Bone marrow (tissue), 2 donors: Measurements from ENCODE around the gene TM4SF4.
"Not testable (repeated sequence)": the region's sequence is repeated elsewhere in the genome, so short reads cannot be mapped to it uniquely, and the experiment has no call there.

Experiments used
- DNase-seq, 2 donors: peaks; one replicate each; lab custom pipeline; 2025; lab: John Stamatoyannopoulos, UW

Gene TM4SF4

GRCh38 chr3:149474250-149474817 is at the start of gene TM4SF4:
TSS of gene TM4SF4 (plus strand) at chr3:149474697. CDS start at chr3:149474878, 181 bp downstream.
- no peak for DNase-seq

- no peak for DNase-seq
Observed at GRCh38 chr3:149424918-149425317, 49.6 kb upstream of the TM4SF4 start.

GRCh38 chr3:149426325-149426724 is 48.2 kb upstream of the TM4SF4 start:
- no peak for DNase-seq

- DNase-seq: no peak
Observed at GRCh38 chr3:149428087-149428486, 46.4 kb upstream of the TM4SF4 start.

- DNase-seq: no peak
Observed at GRCh38 chr3:149430216-149430615, 44.3 kb upstream of the TM4SF4 start.

- DNase-seq: no peak
Observed at GRCh38 chr3:149432149-149432548, 42.3 kb upstream of the TM4SF4 start.

- no peak for DNase-seq
Observed at GRCh38 chr3:149435996-149436885, 38.3 kb upstream of the TM4SF4 start.

- DNase-seq: no peak
Observed at GRCh38 chr3:149437286-149437685, 37.2 kb upstream of the TM4SF4 start.

- DNase-seq: no peak
Observed at GRCh38 chr3:149437710-149438109, 36.8 kb upstream of the TM4SF4 start.

GRCh38 chr3:149438981-149439380 is 35.5 kb upstream of the TM4SF4 start:
- DNase-seq: no peak

- DNase-seq: no peak
Observed at GRCh38 chr3:149441642-149442041, 32.9 kb upstream of the TM4SF4 start.

- no peak for DNase-seq
Observed at GRCh38 chr3:149442043-149442442, 32.5 kb upstream of the TM4SF4 start.

- DNase-seq: peak in 1 of 2 donors; percentile 68
Observed at GRCh38 chr3:149442851-149443544, 31.5 kb upstream of the TM4SF4 start.

- no peak for DNase-seq
Observed at GRCh38 chr3:149443545-149443912, 31.0 kb upstream of the TM4SF4 start.

- not testable (repeated sequence) for DNase-seq
Observed at GRCh38 chr3:149444867-149445266, 29.6 kb upstream of the TM4SF4 start.

GRCh38 chr3:149448331-149448831 is 26.1 kb upstream of the TM4SF4 start:
- peak in 1 of 2 donors; percentile 81 for DNase-seq

GRCh38 chr3:149449182-149449581 is 25.3 kb upstream of the TM4SF4 start:
- no peak for DNase-seq

GRCh38 chr3:149449799-149450198 is 24.7 kb upstream of the TM4SF4 start:
- no peak for DNase-seq

- no peak for DNase-seq
Observed at GRCh38 chr3:149450281-149450680, 24.2 kb upstream of the TM4SF4 start.

- DNase-seq: no peak
Observed at GRCh38 chr3:149452036-149452435, 22.5 kb upstream of the TM4SF4 start.

GRCh38 chr3:149453140-149453805 is 21.2 kb upstream of the TM4SF4 start:
- DNase-seq: no peak

GRCh38 chr3:149454746-149455145 is 19.8 kb upstream of the TM4SF4 start:
- no peak for DNase-seq
